ENCODE results near the gene MICU2. TPM values are rescaled to one million over a fixed set of nuclear protein-coding genes. Genes with fewer than 3 reads are reported as not detected.

MICU2 gene
- total RNA-seq, 1 donor from 2014 or later: 41.6 TPM

- Mint-ChIP-seq H3K27me3 (ENCODE audit: low read depth) (no peaks in the 10 kb centered on the region), H3K27ac (peak overlapping the region; percentile 50), H3K4me3 (no peak overlapping the region)
Measured at GRCh38 chr13:21516805-21517204, 87.2 kb downstream of the MICU2 start.

GRCh38 chr13:21511849-21512248, 92.1 kb downstream of the MICU2 start:
- no peak for TF ChIP-seq CTCF (IDR thresholded peaks at IDR 0.05; ENCODE audit: unreplicated experiment)
- no peak overlapping the region for H3K27ac Mint-ChIP-seq
- peaks cover 5% of the 10 kb centered on the region for H3K9me3 Mint-ChIP-seq
- DNase-seq (ENCODE audit: low spot score in 2 of 2, unreplicated experiment in 2 of 2): no peak
- H3K36me3 Mint-ChIP-seq: peaks cover 34% of the 10 kb centered on the region
- peaks cover 4% of the 10 kb centered on the region for H3K4me1 Mint-ChIP-seq
- no peak overlapping the region for H3K4me3 Mint-ChIP-seq
- H3K27me3 Mint-ChIP-seq (ENCODE audit: low read depth): no peaks in the 10 kb centered on the region

More at GRCh38 chr13:21516805-21517204, 87.2 kb downstream of the MICU2 start:
- Mint-ChIP-seq H3K36me3 (peaks cover 30% of the 10 kb centered on the region), H3K4me1 (peaks cover 19% of the 10 kb centered on the region), H3K9me3 (peaks cover 5% of the 10 kb centered on the region)
- DNase-seq (ENCODE audit: low spot score in 2 of 2, unreplicated experiment in 2 of 2): no peak
- TF ChIP-seq CTCF (IDR thresholded peaks at IDR 0.05; ENCODE audit: unreplicated experiment): no peak

GRCh38 chr13:21504379-21504778, 99.6 kb downstream of the MICU2 start:
- Mint-ChIP-seq H3K36me3 (peaks cover 27% of the 10 kb centered on the region), H3K9me3 (peaks cover 3% of the 10 kb centered on the region), H3K27me3 (ENCODE audit: low read depth) (no peaks in the 10 kb centered on the region), H3K4me3 (no peak overlapping the region), H3K27ac (no peak overlapping the region), H3K4me1 (no peaks in the 10 kb centered on the region)
- DNase-seq (ENCODE audit: low spot score in 2 of 2, unreplicated experiment in 2 of 2): no peak
- no peak for TF ChIP-seq CTCF (IDR thresholded peaks at IDR 0.05; ENCODE audit: unreplicated experiment)

- no peak for DNase-seq (ENCODE audit: low spot score in 2 of 2, unreplicated experiment in 2 of 2)
- H3K4me1 Mint-ChIP-seq: no peaks in the 10 kb centered on the region
- H3K27ac Mint-ChIP-seq: no peak overlapping the region
- peaks cover 3% of the 10 kb centered on the region for H3K9me3 Mint-ChIP-seq
- TF ChIP-seq CTCF (IDR thresholded peaks at IDR 0.05; ENCODE audit: unreplicated experiment): no peak
- no peaks in the 10 kb centered on the region for H3K27me3 Mint-ChIP-seq (ENCODE audit: low read depth)
- no peak overlapping the region for H3K4me3 Mint-ChIP-seq
- peaks cover 25% of the 10 kb centered on the region for H3K36me3 Mint-ChIP-seq
Measured at GRCh38 chr13:21501686-21502085, 102.3 kb downstream of the MICU2 start.

- no peak overlapping the region for H3K4me3 Mint-ChIP-seq
- no peaks in the 10 kb centered on the region for H3K4me1 Mint-ChIP-seq
- H3K27me3 Mint-ChIP-seq (ENCODE audit: low read depth): peaks cover 3% of the 10 kb centered on the region
- peaks cover 43% of the 10 kb centered on the region for H3K9me3 Mint-ChIP-seq
- TF ChIP-seq CTCF (IDR thresholded peaks at IDR 0.05; ENCODE audit: unreplicated experiment): no peak
- peaks cover 43% of the 10 kb centered on the region for H3K36me3 Mint-ChIP-seq
- no peak overlapping the region for H3K27ac Mint-ChIP-seq
- no peak for DNase-seq (ENCODE audit: low spot score in 2 of 2, unreplicated experiment in 2 of 2)
Measured at GRCh38 chr13:21486322-21486721, 117.6 kb downstream of the MICU2 start.

- H3K27ac Mint-ChIP-seq: no peak overlapping the region
- DNase-seq (ENCODE audit: low spot score in 2 of 2, unreplicated experiment in 2 of 2): no peak
- TF ChIP-seq CTCF (IDR thresholded peaks at IDR 0.05; ENCODE audit: unreplicated experiment): no peak
- no peak overlapping the region for H3K4me3 Mint-ChIP-seq
- no peaks in the 10 kb centered on the region for H3K4me1 Mint-ChIP-seq
- peaks cover 21% of the 10 kb centered on the region for H3K36me3 Mint-ChIP-seq
- H3K27me3 Mint-ChIP-seq (ENCODE audit: low read depth): peaks cover 5% of the 10 kb centered on the region
- H3K9me3 Mint-ChIP-seq: peaks cover 29% of the 10 kb centered on the region
Measured at GRCh38 chr13:21483748-21484147, 120.2 kb downstream of the MICU2 start.
